ENCODE results near the gene MED27. TPM values are rescaled to one million over a fixed set of nuclear protein-coding genes. Genes with fewer than 3 reads are reported as not detected.

Gene MED27
- total RNA-seq = 29.7 and 33.4 TPM in 2 replicates

GRCh38 chr9:132079391-132080091, at the start of gene MED27:
TSS of gene MED27 (minus strand) at chr9:132079867. CDS start at chr9:132079844, 23 bp downstream.

Other genes starting within 250 kb of the MED27 start
- gene NTNG2, start 82.2 kb upstream of the MED27 start, total RNA-seq = 0.91 and 1.3 TPM in 2 replicates